ENCODE measurements around the gene CRACR2A. TPM values are rescaled to one million over a fixed set of nuclear protein-coding genes. Genes with fewer than 3 reads are reported as not detected.

CRACR2A gene
- polyA plus RNA-seq, 2 of the 4 experiments (the other 2 are of a cell fraction) = 1.1 to 3.8 TPM

- no peak overlapping the region for H3K4me3 ChIP-seq
- no peak for DNase-seq (ENCODE audit: low read depth in 1 of 2, low spot score in 1 of 2)
- H3K27ac ChIP-seq = no peak overlapping the region
- 59% methylated on average over 9 of the region's 9 CpGs for WGBS (ENCODE audit: missing lambda C conversion rate)
- no peaks in the 10 kb centered on the region for H3K9me3 ChIP-seq
- H3K4me1 ChIP-seq = no peaks in the 10 kb centered on the region
- FAIRE-seq = no peak
- TF ChIP-seq HOXB13 (CRISPR knock-in tag; IDR thresholded peaks at IDR 0.05; ENCODE audit: low read depth) (no peak), HMGXB4 (CRISPR knock-in tag; IDR thresholded peaks at IDR 0.05; ENCODE audit: borderline replicate concordance) (no peak), HEYL (CRISPR knock-in tag; IDR thresholded peaks at IDR 0.05) (no peak), RARB (CRISPR knock-in tag; IDR thresholded peaks at IDR 0.05) (no peak), SREBF2 (IDR thresholded peaks at IDR 0.05) (no peak), MAX (IDR thresholded peaks at IDR 0.05) (no peak), RFX5 (IDR thresholded peaks at IDR 0.05) (no peak), NPAS2 (CRISPR knock-in tag; IDR thresholded peaks at IDR 0.05; ENCODE audit: borderline replicate concordance) (no peak), HDAC2 (IDR thresholded peaks at IDR 0.05) (no peak), FOXS1 (CRISPR knock-in tag; IDR thresholded peaks at IDR 0.05) (no peak), JUNB (IDR thresholded peaks at IDR 0.05) (no peak), CBX8 (IDR thresholded peaks at IDR 0.05) (no peak), HES2 (IDR thresholded peaks at IDR 0.05) (no peak), RNF2 (IDR thresholded peaks at IDR 0.05; ENCODE audit: borderline replicate concordance, low read depth) (no peak), MAZ (IDR thresholded peaks at IDR 0.05; ENCODE audit: borderline replicate concordance, low read depth, low read length) (no peak), GATA3 (IDR thresholded peaks at IDR 0.05; ENCODE audit: borderline replicate concordance) (no peak), TFCP2L1 (CRISPR knock-in tag; IDR thresholded peaks at IDR 0.05) (no peak), BCL3 (IDR thresholded peaks at IDR 0.05) (no peak)
- CTCF ChIA-PET = interaction anchor here (0.7 to 2.3 kb wide), 5 partner anchors 19 to 399 kb away, joined by 3 to 8 read pairs (median 3); no protein-coding TSS in a partner anchor
- no peak for ATAC-seq
- POLR2A ChIA-PET = no interaction called here
- H3K4me2 ChIP-seq = no peak overlapping the region
Measured at GRCh38 chr12:3673981-3674708, 78.8 kb downstream of the CRACR2A start.

GRCh38 chr12:3672113-3672509 is 80.8 kb downstream of the CRACR2A start:
- H3K4me2 ChIP-seq = no peak overlapping the region
- FAIRE-seq (no peak), ATAC-seq (no peak), DNase-seq (ENCODE audit: low read depth in 1 of 2, low spot score in 1 of 2) (no peak)
- H3K27ac ChIP-seq = no peak overlapping the region
- no peaks in the 10 kb centered on the region for H3K9me3 ChIP-seq
- CTCF ChIA-PET = interaction anchor here (2.3 kb wide), 1 partner anchor 47 kb away, joined by 5 read pairs; no protein-coding TSS in a partner anchor
- no peaks in the 10 kb centered on the region for H3K4me1 ChIP-seq
- WGBS (ENCODE audit: missing lambda C conversion rate) = 80% methylated on average over 2 of the region's 2 CpGs
- POLR2A ChIA-PET = no interaction called here
- no peak overlapping the region for H3K4me3 ChIP-seq
- TF ChIP-seq CTCF (IDR thresholded peaks at IDR 0.05) (no peak), CHD4 (IDR thresholded peaks at IDR 0.05; ENCODE audit: borderline replicate concordance) (no peak), CEBPB (IDR thresholded peaks at IDR 0.05) (no peak), EHF (CRISPR knock-in tag; IDR thresholded peaks at IDR 0.05) (no peak), NFE2L2 (conservative IDR thresholded peaks at IDR 0.05; ENCODE audit: low read length) (no peak), HOXB5 (CRISPR knock-in tag; IDR thresholded peaks at IDR 0.05) (no peak), REST (IDR thresholded peaks at IDR 0.05) (no peak), MAZ (IDR thresholded peaks at IDR 0.05; ENCODE audit: borderline replicate concordance, low read depth, low read length) (no peak), POLR2AphosphoS2 (conservative IDR thresholded peaks at IDR 0.05; ENCODE audit: low read length) (no peak), PBX3 (IDR thresholded peaks at IDR 0.05) (no peak), SMC3 (IDR thresholded peaks at IDR 0.05) (no peak), ZC3H11A (IDR thresholded peaks at IDR 0.05) (no peak), GATA3 (IDR thresholded peaks at IDR 0.05; ENCODE audit: borderline replicate concordance) (no peak)

Data from A549 (cell line).